ENCODE results near the gene DBN1. TPM values are rescaled to one million over a fixed set of nuclear protein-coding genes. Genes with fewer than 3 reads are reported as not detected.

Gene DBN1
- total and polyA plus RNA-seq, 2 of the 8 experiments (the other 6 are each of a cell fraction or from before 2014, with no cell fraction given): 168 to 333 TPM

- Histone ChIP-seq H3K79me2 (ENCODE audit: control insufficient read depth in 1 of 2, insufficient read depth in 2 of 2, low read length in 2 of 2) (peaks cover 0 to 15% of the 10 kb centered on the region in 2 experiments; a peak in 1 of 4 replicates), H4K20me1 (replicated peaks in 1 of 2; ENCODE audit: control insufficient read depth in 1 of 2, insufficient read depth in 2 of 2, low read length in 2 of 2) (peaks cover 13 to 19% of the 10 kb centered on the region in 2 experiments), H3K23ac (ENCODE audit: insufficient read length) (no peak overlapping the region), H3K36me3 (ENCODE audit: control insufficient read depth in 2 of 4, insufficient read depth in 4 of 4, low read length in 3 of 4) (peaks cover 7 to 43% (median 28%) of the 10 kb centered on the region in 4 experiments; a peak in 6 of 8 replicates), H3K23me2 (ENCODE audit: low read depth, low read length) (no peaks in the 10 kb centered on the region), H4K91ac (replicated peaks; ENCODE audit: insufficient read length, low read length) (no peak overlapping the region), H2BK20ac (ENCODE audit: low read length) (no peak overlapping the region), H3K4ac (replicated peaks; ENCODE audit: insufficient read length, low read depth, low read length) (no peak overlapping the region), H3K9me3 (ENCODE audit: insufficient read depth in 2 of 2, low read depth in 1 of 2, low read length in 1 of 2) (no peaks in the 10 kb centered on the region), H2AFZ (ENCODE audit: low read length) (no peak overlapping the region), H3K56ac (replicated peaks; ENCODE audit: insufficient read length, low read depth, low read length) (no peak overlapping the region), H2BK15ac (ENCODE audit: low read length) (no peak overlapping the region), H2AK5ac (ENCODE audit: low read depth, low read length) (no peak overlapping the region), H2BK5ac (ENCODE audit: low read depth, low read length) (no peak overlapping the region), H3K4me1 (replicated peaks in 1 of 4; ENCODE audit: control insufficient read depth in 3 of 4, insufficient read depth in 4 of 4, low read length in 3 of 4) (peaks cover 0 to 6% (median 1%) of the 10 kb centered on the region in 4 experiments; a peak in 2 of 7 replicates), H3K27me3 (replicated peaks in 1 of 4; ENCODE audit: control insufficient read depth in 3 of 4, extremely low read depth in 1 of 4, insufficient read depth in 3 of 4, low read length in 3 of 4) (no peaks in the 10 kb centered on the region), H3K18ac (ENCODE audit: extremely low read depth, low read length) (no peak overlapping the region), H3K4me3 (ENCODE audit: extremely low read depth in 1 of 4, insufficient read depth in 2 of 4, low read depth in 3 of 4, low read length in 4 of 4) (no peak overlapping the region), H3K9ac (replicated peaks in 1 of 4; ENCODE audit: extremely low read depth in 1 of 4, low read depth in 3 of 4, low read length in 3 of 4) (no peak overlapping the region), H4K5ac (ENCODE audit: insufficient read length, low read depth, low read length) (no peak overlapping the region), H3K27ac (ENCODE audit: low read depth, low read length) (no peak overlapping the region), H3K14ac (ENCODE audit: insufficient read length) (no peak overlapping the region), H4K8ac (ENCODE audit: extremely low read depth, insufficient read depth, low read length) (no peak overlapping the region), H3K4me2 (ENCODE audit: insufficient read depth in 1 of 2, low read depth in 2 of 2, low read length in 2 of 2) (no peak overlapping the region), H2BK120ac (replicated peaks; ENCODE audit: low read depth, low read length) (no peak overlapping the region), H2BK12ac (ENCODE audit: low read depth, low read length) (no peak overlapping the region), H3K79me1 (ENCODE audit: low read depth, low read length) (peaks cover 10% of the 10 kb centered on the region)
- no peak for FAIRE-seq
- ChIA-PET POLR2A (ENCODE audit: partially characterized antibody) (interaction anchor here (0.6 to 24.2 kb wide), 3 partner anchors 12 to 61 kb away, joined by 3 to 460 read pairs (median 7); partner anchors contain the start of gene PRR7), CTCF (ENCODE audit: partially characterized antibody) (interaction anchor here (0.9 to 5.3 kb wide), 8 partner anchors 11 to 56 kb away, joined by 3 to 34 read pairs (median 4); partner anchors contain the start of gene F12)
- DNase-seq (ENCODE audit: low read depth in 1 of 2, low spot score in 2 of 2): no peak
- WGBS, 2 experiments (ENCODE audit: extremely low coverage in 1 of 2, insufficient coverage in 1 of 2, insufficient read length in 1 of 2, insufficient replicate concordance in 2 of 2, low coverage in 1 of 2, low lambda C conversion rate in 2 of 2, missing lambda C conversion rate in 1 of 2): 92% methylated on average over 21 of the region's 25 CpGs; no CpG with 5 or more reads in 1 of the 2 experiments
- TF ChIP-seq RNF2 (IDR thresholded peaks at IDR 0.05; ENCODE audit: borderline replicate concordance, low read depth, low read length, missing control alignments, poor library complexity, severe bottlenecking) (no peak), TAF1 (IDR thresholded peaks at IDR 0.05; ENCODE audit: low read depth, low read length) (no peak), EGR1 (IDR thresholded peaks at IDR 0.05; ENCODE audit: borderline replicate concordance, low read depth, low read length) (no peak), SIN3A (conservative IDR thresholded peaks at IDR 0.05 in 1 of 2, IDR thresholded peaks at IDR 0.05 in 1 of 2; ENCODE audit: low read depth in 1 of 2, low read length in 2 of 2) (no peak), CHD2 (IDR thresholded peaks at IDR 0.05; ENCODE audit: low read length) (no peak), ATF3 (IDR thresholded peaks at IDR 0.05; ENCODE audit: insufficient read depth, low read depth, low read length) (no peak), SIRT6 (IDR thresholded peaks at IDR 0.05; ENCODE audit: low read length) (no peak), SIX5 (IDR thresholded peaks at IDR 0.05; ENCODE audit: low read depth, low read length) (no peak), KDM5A (IDR thresholded peaks at IDR 0.05; ENCODE audit: low read length) (no peak)
These were observed 40.4 kb downstream of the DBN1 start for GRCh38 chr5:177432839-177433657.
